Endothelial cell of umbilical vein (primary cell): ENCODE data around the gene PSPC1. TPM values are rescaled to one million over a fixed set of nuclear protein-coding genes. Genes with fewer than 3 reads are reported as not detected.

Experiments used
- BruUV-seq: library from RNA; stranded (reverse); fragments of 400-500 nt; replicated peaks from 2 replicates; lab custom pipeline; 2021; lab: Mats Ljungman, UMichigan
- CTCF ChIA-PET: fragments of 300-600, 350-600 bp; sonication (Branson Sonifier 250); formaldehyde crosslinking; loops from one replicate; lab custom pipeline; 2021; ENCODE audit warnings: antibody characterized with exemption, inconsistent platforms; lab: Charles Lee
- POLR2A ChIA-PET: fragments of 300-600, 350-600 bp; sonication (Branson Sonifier 250); formaldehyde crosslinking; loops from one replicate; lab custom pipeline; 2021; ENCODE audit warnings: antibody characterized with exemption, inconsistent platforms; lab: Charles Lee
- DNase-seq: peaks from one replicate; pipeline ENCODE4 v3.0.0-alpha.2; 2011; ENCODE audit warnings: low read depth, low spot score
- FAIRE-seq: peaks from 2 replicates; lab custom pipeline; 2011; peaks lifted over from hg19 to GRCh38; lab: Jason Lieb, UNC
- H2AFZ ChIP-seq: 2 replicates; pipeline ENCODE4 v1.6.0; 2012; ENCODE audit warnings: low read depth, low read length, control low read depth, inconsistent platforms
- H3K27ac ChIP-seq: 2 replicates; pipeline ENCODE4 v1.5.1; 2011; ENCODE audit warnings: low read depth, mild to moderate bottlenecking, control low read depth, low read length, moderate library complexity; ENCODE audit not compliant: insufficient read depth
- H3K27me3 ChIP-seq, 2 experiments: 2 replicates each; pipeline versions ENCODE4 v1.6.0 to v1.6.1; 2011; ENCODE audit warnings: low read length in 2 of 2, mixed read lengths in 1 of 2; ENCODE audit not compliant: control insufficient read depth in 2 of 2, insufficient read depth in 2 of 2
- H3K36me3 ChIP-seq, 2 experiments: 2 replicates in 1 of 2; 3 replicates in 1 of 2; pipeline ENCODE4 v1.5.1; 2011; ENCODE audit warnings: low read length in 2 of 2, mild to moderate bottlenecking in 1 of 2, moderate library complexity in 1 of 2; ENCODE audit not compliant: control insufficient read depth in 2 of 2, insufficient read depth in 2 of 2; ENCODE audit errors: extremely low read depth in 1 of 2
- H3K4me1 ChIP-seq: 3 replicates; pipeline ENCODE4 v1.5.1; 2011; ENCODE audit warnings: mild to moderate bottlenecking, low read length; ENCODE audit not compliant: control insufficient read depth, insufficient read depth; ENCODE audit errors: extremely low read depth
- H3K4me2 ChIP-seq: 2 replicates; pipeline ENCODE4 v1.6.1; 2011; ENCODE audit warnings: low read length, control low read depth, mixed read lengths; ENCODE audit not compliant: insufficient read depth
- H3K4me3 ChIP-seq, 3 experiments: fragments of 200-600 bp in 1 of 3; sonication (generic), shearing (Covaris generic) in 1 of 3; replicated peaks in 1 of 3; 2 replicates each; pipeline ENCODE4 v1.5.1; 2011 to 2016; ENCODE audit warnings: control low read depth in 3 of 3, low read length in 3 of 3, mild to moderate bottlenecking in 2 of 3, inconsistent platforms in 1 of 3, low read depth in 1 of 3, moderate library complexity in 1 of 3; ENCODE audit not compliant: insufficient read depth in 1 of 3
- H3K79me2 ChIP-seq: 2 replicates; pipeline ENCODE4 v1.6.0; 2012; ENCODE audit warnings: low read length, inconsistent platforms; ENCODE audit not compliant: control insufficient read depth, insufficient read depth
- H3K9ac ChIP-seq: replicated peaks from 2 replicates; pipeline ENCODE3; 2011; ENCODE audit warnings: low read length, control low read depth; ENCODE audit not compliant: insufficient read depth; ENCODE audit errors: extremely low read depth
- H3K9me1 ChIP-seq: replicated peaks from 3 replicates; pipeline ENCODE4 v1.6.0; 2011; ENCODE audit warnings: mild to moderate bottlenecking, low read length; ENCODE audit not compliant: control insufficient read depth, insufficient read depth; ENCODE audit errors: extremely low read depth
- H3K9me3 ChIP-seq: replicated peaks from 2 replicates; pipeline ENCODE4 v1.5.1; 2012; ENCODE audit warnings: low read length, inconsistent platforms; ENCODE audit not compliant: control insufficient read depth, insufficient read depth
- H4K20me1 ChIP-seq: replicated peaks from 2 replicates; pipeline ENCODE3; 2011; ENCODE audit warnings: mild to moderate bottlenecking, low read length; ENCODE audit not compliant: control insufficient read depth, insufficient read depth; ENCODE audit errors: extremely low read depth
- EZH2 ChIP-seq: IDR thresholded peaks from 2 replicates; pipeline ENCODE4 v1.6.1; 2012; ENCODE audit warnings: borderline replicate concordance, low read depth, mild to moderate bottlenecking, moderate library complexity, low read length, inconsistent platforms; ENCODE audit not compliant: severe bottlenecking
- FOS ChIP-seq: IDR thresholded peaks from 2 replicates; pipeline ENCODE4 v1.6.1; 2011; ENCODE audit warnings: mild to moderate bottlenecking, low read length, moderate library complexity, borderline replicate concordance; ENCODE audit not compliant: insufficient read depth
- GATA2 ChIP-seq: IDR thresholded peaks from 2 replicates; pipeline ENCODE4 v1.7.0; 2011; ENCODE audit warnings: low read depth, mild to moderate bottlenecking, moderate library complexity, mixed read lengths, low read length; ENCODE audit not compliant: insufficient read length, insufficient read depth
- JUN ChIP-seq: IDR thresholded peaks from 2 replicates; pipeline ENCODE4 v1.6.1; 2011; ENCODE audit warnings: borderline replicate concordance, low read depth; ENCODE audit not compliant: insufficient read length, insufficient read depth
- MYC ChIP-seq: IDR thresholded peaks from one replicate; pipeline ENCODE4 v1.6.1; 2011; ENCODE audit warnings: mild to moderate bottlenecking, low read depth, low read length
- POLR2A ChIP-seq: IDR thresholded peaks from 2 replicates; pipeline ENCODE4 v1.6.1; 2012; ENCODE audit warnings: low read depth, mild to moderate bottlenecking, control low read depth, low read length
- POLR2AphosphoS5 ChIP-seq: IDR thresholded peaks from 2 replicates; pipeline ENCODE4 v1.6.1; 2012; ENCODE audit warnings: low read depth, mild to moderate bottlenecking, control low read depth, low read length, moderate library complexity; ENCODE audit not compliant: insufficient read depth
- dilution Hi-C: fragments of 300-500 bp; cut with MboI; formaldehyde crosslinking; loops from one replicate; pipeline ENCODE4 v1.15.0; 2019; ENCODE audit warnings: low sequenced_read_pairs; ENCODE audit not compliant: extremely low pct_ligation_motif_present
- intact Hi-C: fragments of 100-400 bp; cut with micrococcal nuclease; formaldehyde crosslinking; loops from one replicate; pipeline ENCODE4 v1.10.0; 2022
- polyA plus RNA-seq, 4 experiments: library from polyadenylated mRNA; depleted of rRNA in 3 of 4; stranded (reverse) in 3 of 4; unstranded in 1 of 4; fragments of >200 nt; gene quantifications; 2 replicates each; pipeline versions ENCODE4 v1.2.1 to v1.2.3, GENCODE V29; 2011 to 2012; ENCODE audit warnings: missing spikeins in 1 of 4
- total RNA-seq: library from RNA; stranded (reverse); gene quantifications from 2 replicates; pipeline ENCODE4 v1.2.3, GENCODE V29; 2021
- TF ChIP-seq, protein P1 (sequence below): IDR thresholded peaks from 2 replicates; pipeline ENCODE4 v1.6.1; 2011; ENCODE audit not compliant: insufficient read depth, insufficient read length
- TF ChIP-seq, protein P2 (sequence below), 2 donors: IDR thresholded peaks; 1 replicate in 1 of 2; 2 replicates in 1 of 2; pipeline ENCODE4 v1.5.1; 2011; ENCODE audit warnings: low read length in 2 of 2, mild to moderate bottlenecking in 2 of 2, moderate library complexity in 2 of 2, control low read depth in 1 of 2, inconsistent platforms in 1 of 2, low read depth in 1 of 2; ENCODE audit not compliant: insufficient read depth in 1 of 2; ENCODE audit errors: extremely low read depth in 1 of 2

The PSPC1 gene
- total and polyA plus RNA-seq, 2 donors (not counting 3 experiments of a cell fraction or from before 2014, with no cell fraction given), result 22.8 to 55.7 TPM

DNA sequence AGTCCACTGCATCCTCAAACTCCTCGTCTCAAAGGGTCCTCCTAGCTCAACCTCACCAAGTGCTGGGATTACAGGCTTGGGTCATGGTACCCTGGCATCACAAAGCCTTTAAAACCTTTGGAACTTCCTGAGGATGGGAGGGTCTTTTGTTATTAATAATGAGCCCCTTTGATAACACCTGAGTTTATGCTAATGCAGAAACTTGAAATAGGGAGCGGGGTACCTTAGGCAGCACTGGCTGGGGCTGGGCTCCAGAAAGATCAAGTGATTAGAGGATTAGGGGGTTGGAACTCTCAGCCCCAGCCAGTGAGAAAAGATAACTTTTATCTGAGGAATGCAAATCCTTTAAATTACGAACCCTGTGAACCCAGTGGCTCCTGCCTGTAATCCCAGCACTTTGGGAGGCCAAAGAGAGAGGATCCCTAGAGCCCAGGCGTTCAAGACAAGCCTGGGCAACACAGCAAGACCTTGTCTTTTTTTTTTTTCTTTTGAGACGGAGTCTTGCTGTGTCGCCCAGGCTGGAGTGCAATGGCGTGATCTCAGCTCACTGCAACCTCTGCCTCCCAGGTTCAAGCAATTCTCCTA is 9.3 kb upstream of the PSPC1 start:
- no peaks in the 10 kb centered on the region for H3K27me3 ChIP-seq
- H3K79me2 ChIP-seq, result no peaks in the 10 kb centered on the region
- no peak overlapping the region for H3K27ac ChIP-seq
- no peak overlapping the region for H3K9ac ChIP-seq
- no peaks in the 10 kb centered on the region for H3K9me3 ChIP-seq
- POLR2A ChIA-PET, result no interaction called here
- no peaks in the 10 kb centered on the region for H3K9me1 ChIP-seq
- H3K4me1 ChIP-seq, result peaks cover 8% of the 10 kb centered on the region
- DNase-seq (no peak), FAIRE-seq (no peak)
- TF ChIP-seq, protein P1, sequence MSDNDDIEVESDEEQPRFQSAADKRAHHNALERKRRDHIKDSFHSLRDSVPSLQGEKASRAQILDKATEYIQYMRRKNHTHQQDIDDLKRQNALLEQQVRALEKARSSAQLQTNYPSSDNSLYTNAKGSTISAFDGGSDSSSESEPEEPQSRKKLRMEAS, result no peak
- TF ChIP-seq FOS (no peak), EZH2 (no peak), JUN (no peak), MYC (no peak), POLR2AphosphoS5 (no peak), GATA2 (no peak), POLR2A (no peak)
- TF ChIP-seq, protein P2, sequence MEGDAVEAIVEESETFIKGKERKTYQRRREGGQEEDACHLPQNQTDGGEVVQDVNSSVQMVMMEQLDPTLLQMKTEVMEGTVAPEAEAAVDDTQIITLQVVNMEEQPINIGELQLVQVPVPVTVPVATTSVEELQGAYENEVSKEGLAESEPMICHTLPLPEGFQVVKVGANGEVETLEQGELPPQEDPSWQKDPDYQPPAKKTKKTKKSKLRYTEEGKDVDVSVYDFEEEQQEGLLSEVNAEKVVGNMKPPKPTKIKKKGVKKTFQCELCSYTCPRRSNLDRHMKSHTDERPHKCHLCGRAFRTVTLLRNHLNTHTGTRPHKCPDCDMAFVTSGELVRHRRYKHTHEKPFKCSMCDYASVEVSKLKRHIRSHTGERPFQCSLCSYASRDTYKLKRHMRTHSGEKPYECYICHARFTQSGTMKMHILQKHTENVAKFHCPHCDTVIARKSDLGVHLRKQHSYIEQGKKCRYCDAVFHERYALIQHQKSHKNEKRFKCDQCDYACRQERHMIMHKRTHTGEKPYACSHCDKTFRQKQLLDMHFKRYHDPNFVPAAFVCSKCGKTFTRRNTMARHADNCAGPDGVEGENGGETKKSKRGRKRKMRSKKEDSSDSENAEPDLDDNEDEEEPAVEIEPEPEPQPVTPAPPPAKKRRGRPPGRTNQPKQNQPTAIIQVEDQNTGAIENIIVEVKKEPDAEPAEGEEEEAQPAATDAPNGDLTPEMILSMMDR (IDR thresholded peaks at IDR 0.05; ENCODE audit: extremely low read depth in 1 of 2, insufficient read depth in 1 of 2, low read depth in 1 of 2, low read length in 2 of 2), result no peak
- no peaks in the 10 kb centered on the region for H3K36me3 ChIP-seq
- no peak overlapping the region for H3K4me2 ChIP-seq
- no TSS peak for BruUV-seq
- no peak overlapping the region for H3K4me3 ChIP-seq
- intact Hi-C loops, result no loop called here
- H4K20me1 ChIP-seq, result no peaks in the 10 kb centered on the region
- CTCF ChIA-PET, result no interaction called here
- dilution Hi-C loops, result no loop called here
- H2AFZ ChIP-seq, result no peak overlapping the region
